Gastrocnemius medialis (tissue), 4 donors: ENCODE data around the gene FARS2. TPM values are rescaled to one million over a fixed set of nuclear protein-coding genes. Genes with fewer than 3 reads are reported as not detected.

ENCODE experiments used
- ATAC-seq, 2 donors: fragments of 150-250 bp; one replicate each; pipeline ENCODE4 v1.9.1; 2016
- DNase-seq, 2 donors: peaks; one replicate each; pipeline ENCODE4 v3.0.0-alpha.2; 2019
- H3K27ac ChIP-seq, 4 donors: fragments of 200-600 bp; sonication (generic); 1 replicate in 1 of 4; 2 replicates in 3 of 4; pipeline ENCODE4 v1.5.1; 2016 to 2018; ENCODE audit warnings: mild to moderate bottlenecking in 2 of 4, moderate library complexity in 1 of 4
- H3K27me3 ChIP-seq, 3 donors: fragments of 200-600 bp; sonication (generic) in 2 of 3; 1 replicate in 1 of 3; 2 replicates in 2 of 3; pipeline versions ENCODE4 v1.5.1 to v1.6.0; 2016 to 2019; ENCODE audit warnings: mild to moderate bottlenecking in 1 of 3, moderate library complexity in 1 of 3
- H3K36me3 ChIP-seq, 2 donors: fragments of 200-600 bp; sonication (generic) in 1 of 2; one replicate each; pipeline ENCODE4 v1.5.1; 2017 to 2018
- H3K4me1 ChIP-seq, 2 donors: fragments of 200-600 bp; sonication (generic) in 1 of 2; one replicate each; pipeline ENCODE4 v1.5.1; 2016 to 2017; ENCODE audit warnings: mild to moderate bottlenecking in 2 of 2
- H3K4me3 ChIP-seq, 4 donors: fragments of 200-600 bp; sonication (generic) in 3 of 4; 1 replicate in 1 of 4; 2 replicates in 3 of 4; pipeline ENCODE4 v1.5.1; 2016 to 2019; ENCODE audit warnings: mild to moderate bottlenecking in 2 of 4
- H3K9me3 ChIP-seq, 3 donors: fragments of 200-600 bp; sonication (generic) in 2 of 3; 1 replicate in 1 of 3; 2 replicates in 2 of 3; pipeline ENCODE4 v1.5.1; 2016 to 2019
- POLR2A ChIP-seq, 2 donors: fragments of 450-650 bp; IDR thresholded peaks; one replicate each; pipeline ENCODE4 v1.6.1; 2017; ENCODE audit warnings: antibody characterized with exemption in 2 of 2, mild to moderate bottlenecking in 2 of 2, moderate library complexity in 2 of 2
- in situ Hi-C, 4 donors: fragments of 200-750 bp; cut with MboI; loops; one replicate each; pipeline versions ENCODE4 v1.15.0 to v1.8.0; 2017; ENCODE audit warnings: low sequenced_read_pairs in 4 of 4
- intact Hi-C: fragments of 100-400 bp; cut with DNase I; formaldehyde crosslinking; loops from one replicate; pipeline ENCODE4 v1.15.1; 2023; ENCODE audit warnings: low total_unique reads
- total RNA-seq, 4 donors: library from RNA; depleted of rRNA; stranded (reverse); fragments of >200 nt; gene quantifications; one replicate each; pipeline versions ENCODE4 v1.1.0 to v1.2.3, GENCODE V29; 2016
- TF ChIP-seq, protein P1 (sequence below), 5 experiments: fragments of 450-650 bp in 3 of 5; fragments of 200-600 bp in 2 of 5; sonication (generic) in 2 of 5; IDR thresholded peaks in 4 of 5; conservative IDR thresholded peaks in 1 of 5; 1 replicate in 4 of 5; 2 replicates in 1 of 5; pipeline ENCODE4 v1.5.1; 2016 to 2019; ENCODE audit warnings: antibody characterized with exemption in 5 of 5, mild to moderate bottlenecking in 3 of 5, moderate library complexity in 3 of 5

Gene FARS2
- total RNA-seq, 4 donors from 2014 or later, result 13.6 to 24.0 (median 15.8) TPM

DNA sequence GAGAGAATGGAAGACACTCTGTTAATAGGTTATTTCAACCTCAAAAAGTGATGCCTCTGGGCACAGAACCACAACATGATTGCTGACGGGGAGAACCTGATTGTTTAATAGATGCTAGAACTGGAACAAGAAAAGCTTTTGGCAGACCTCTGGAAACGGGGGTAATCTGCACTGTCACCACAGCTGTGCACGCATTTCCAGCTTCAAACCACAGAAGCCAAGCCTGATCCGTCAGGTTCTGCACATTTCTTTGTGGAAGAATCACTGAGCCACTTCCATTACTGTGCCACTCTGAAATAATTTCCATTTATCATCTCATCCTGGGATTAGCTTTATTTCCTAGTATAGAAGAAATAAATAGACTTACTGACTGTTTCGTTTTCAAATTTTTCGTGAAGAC lies 309.3 kb downstream of the FARS2 start:
- H3K9me3 ChIP-seq, result no peaks in the 10 kb centered on the region
- DNase-seq, result no peak
- TF ChIP-seq, protein P1, sequence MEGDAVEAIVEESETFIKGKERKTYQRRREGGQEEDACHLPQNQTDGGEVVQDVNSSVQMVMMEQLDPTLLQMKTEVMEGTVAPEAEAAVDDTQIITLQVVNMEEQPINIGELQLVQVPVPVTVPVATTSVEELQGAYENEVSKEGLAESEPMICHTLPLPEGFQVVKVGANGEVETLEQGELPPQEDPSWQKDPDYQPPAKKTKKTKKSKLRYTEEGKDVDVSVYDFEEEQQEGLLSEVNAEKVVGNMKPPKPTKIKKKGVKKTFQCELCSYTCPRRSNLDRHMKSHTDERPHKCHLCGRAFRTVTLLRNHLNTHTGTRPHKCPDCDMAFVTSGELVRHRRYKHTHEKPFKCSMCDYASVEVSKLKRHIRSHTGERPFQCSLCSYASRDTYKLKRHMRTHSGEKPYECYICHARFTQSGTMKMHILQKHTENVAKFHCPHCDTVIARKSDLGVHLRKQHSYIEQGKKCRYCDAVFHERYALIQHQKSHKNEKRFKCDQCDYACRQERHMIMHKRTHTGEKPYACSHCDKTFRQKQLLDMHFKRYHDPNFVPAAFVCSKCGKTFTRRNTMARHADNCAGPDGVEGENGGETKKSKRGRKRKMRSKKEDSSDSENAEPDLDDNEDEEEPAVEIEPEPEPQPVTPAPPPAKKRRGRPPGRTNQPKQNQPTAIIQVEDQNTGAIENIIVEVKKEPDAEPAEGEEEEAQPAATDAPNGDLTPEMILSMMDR (IDR thresholded peaks at IDR 0.05 in 4 of 5, conservative IDR thresholded peaks at IDR 0.05 in 1 of 5), result no peak
- no peak for TF ChIP-seq POLR2A (IDR thresholded peaks at IDR 0.05)
- no peaks in the 10 kb centered on the region for H3K4me1 ChIP-seq
- intact Hi-C loops (no loop called here), in situ Hi-C loops (no loop called here)
- no peak overlapping the region for H3K4me3 ChIP-seq
- ATAC-seq, result no peak
- H3K36me3 ChIP-seq, result no peaks in the 10 kb centered on the region
- no peaks in the 10 kb centered on the region for H3K27me3 ChIP-seq
- H3K27ac ChIP-seq, result no peak overlapping the region

DNA sequence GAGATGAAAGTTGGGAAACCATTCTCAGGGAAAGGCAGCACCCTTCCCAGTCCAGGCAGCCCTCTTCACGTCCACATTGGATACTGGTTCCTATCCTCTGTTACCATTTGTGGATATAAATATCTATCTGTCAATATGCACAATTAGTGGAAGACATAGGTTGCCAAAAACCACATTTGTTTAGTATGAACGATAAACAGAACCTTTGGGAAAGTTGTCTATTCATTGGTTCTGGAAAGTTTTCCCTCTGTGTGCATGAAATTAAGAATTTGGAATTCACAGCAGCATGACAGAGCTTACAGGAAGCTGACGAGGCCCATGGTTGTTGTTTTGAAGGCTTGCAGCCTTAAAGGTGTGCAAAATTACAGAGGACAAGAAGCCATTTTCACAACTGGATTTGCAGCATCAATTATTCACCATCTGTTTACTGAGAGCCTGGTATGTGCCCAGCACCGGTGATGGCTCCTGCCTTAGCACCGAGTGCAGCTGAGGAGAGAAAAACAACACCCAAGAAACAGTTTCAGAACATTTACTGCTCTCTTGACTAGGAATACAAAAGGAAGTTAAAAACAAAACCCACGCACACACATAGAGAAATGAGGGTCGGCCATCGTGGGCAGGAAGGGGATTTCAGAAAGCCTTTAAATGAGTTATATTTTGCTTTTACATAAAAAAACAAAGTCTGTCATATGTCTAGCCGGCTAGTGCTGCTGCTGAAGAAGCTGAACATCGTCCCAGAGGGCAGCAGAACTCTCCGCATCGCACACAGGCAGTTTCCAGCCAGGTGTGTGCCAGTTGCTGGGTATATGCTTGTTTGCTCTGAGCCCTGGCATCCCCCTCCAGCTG lies 319.6 kb downstream of the FARS2 start:
- ATAC-seq, result no peak
- no peak for TF ChIP-seq POLR2A (IDR thresholded peaks at IDR 0.05)
- TF ChIP-seq, protein P1 (IDR thresholded peaks at IDR 0.05 in 4 of 5, conservative IDR thresholded peaks at IDR 0.05 in 1 of 5), result no peak
- no peaks in the 10 kb centered on the region for H3K27me3 ChIP-seq
- peaks cover 0 to 3% of the 10 kb centered on the region in 2 donors for H3K4me1 ChIP-seq
- no peaks in the 10 kb centered on the region for H3K9me3 ChIP-seq
- H3K27ac ChIP-seq, result no peak overlapping the region
- H3K36me3 ChIP-seq, result no peaks in the 10 kb centered on the region
- intact Hi-C loops (no loop called here), in situ Hi-C loops (no loop called here)
- no peak for DNase-seq
- peak overlapping the region in 2 of 4 donors; percentile 21 to 32 for H3K4me3 ChIP-seq

DNA sequence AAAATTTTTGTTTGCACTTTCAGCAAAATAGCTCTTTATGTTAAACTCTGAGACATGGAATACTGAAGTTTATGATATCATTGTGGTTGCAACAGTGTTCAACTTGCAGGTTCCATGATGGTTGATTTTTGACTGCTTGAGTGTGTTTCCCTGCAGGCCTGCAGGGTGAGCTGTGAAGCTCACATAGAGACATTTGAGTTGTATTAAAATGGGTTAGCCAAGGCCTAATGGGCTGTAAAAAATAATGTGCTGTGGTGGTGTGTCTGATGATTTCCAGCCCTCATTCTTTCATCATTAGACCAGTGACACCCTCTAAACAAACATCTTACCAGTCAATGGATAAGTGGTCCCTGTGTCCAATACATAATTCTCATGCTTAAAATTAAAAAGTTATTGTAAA lies 321.4 kb downstream of the FARS2 start:
- in situ Hi-C loops, result no loop called here
- no peaks in the 10 kb centered on the region for H3K27me3 ChIP-seq
- DNase-seq (no peak), ATAC-seq (no peak)
- intact Hi-C loops, result no loop called here
- no peak for TF ChIP-seq POLR2A (IDR thresholded peaks at IDR 0.05)
- TF ChIP-seq, protein P1 (IDR thresholded peaks at IDR 0.05 in 4 of 5, conservative IDR thresholded peaks at IDR 0.05 in 1 of 5), result no peak
- H3K4me3 ChIP-seq, result no peak overlapping the region
- H3K4me1 ChIP-seq, result peaks cover 0 to 3% of the 10 kb centered on the region in 2 donors
- no peaks in the 10 kb centered on the region for H3K36me3 ChIP-seq
- no peaks in the 10 kb centered on the region for H3K9me3 ChIP-seq
- no peak overlapping the region for H3K27ac ChIP-seq

DNA sequence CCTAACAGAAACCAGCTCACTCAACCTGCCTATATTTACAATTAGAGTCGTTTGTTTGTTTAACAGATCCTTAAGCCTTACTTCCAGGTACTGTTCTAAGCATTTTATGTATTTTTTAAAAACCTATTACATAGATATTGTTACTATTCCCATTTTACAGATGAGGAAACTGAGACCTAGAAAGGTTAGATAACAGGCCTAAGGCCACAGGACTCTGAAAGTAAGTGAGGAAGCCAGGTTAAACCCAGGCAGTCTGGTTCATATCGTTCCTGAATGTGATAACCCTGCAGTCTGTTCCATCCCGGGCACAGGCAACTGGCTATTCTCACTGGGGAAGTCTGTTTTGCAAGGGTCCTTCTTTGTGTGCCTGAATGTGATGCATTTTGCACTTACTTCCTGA lies 322.2 kb downstream of the FARS2 start:
- Histone ChIP-seq H3K4me1 (peaks cover 0 to 3% of the 10 kb centered on the region in 2 donors), H3K27ac (no peak overlapping the region), H3K9me3 (no peaks in the 10 kb centered on the region), H3K4me3 (no peak overlapping the region), H3K27me3 (no peaks in the 10 kb centered on the region), H3K36me3 (no peaks in the 10 kb centered on the region)
- intact Hi-C loops, result no loop called here
- in situ Hi-C loops, result no loop called here
- TF ChIP-seq POLR2A (IDR thresholded peaks at IDR 0.05), result no peak
- TF ChIP-seq, protein P1 (IDR thresholded peaks at IDR 0.05 in 4 of 5, conservative IDR thresholded peaks at IDR 0.05 in 1 of 5), result no peak
- DNase-seq, result no peak
- ATAC-seq, result no peak
